ENCODE measurements around the gene HEATR3.

HEATR3 gene

DNA sequence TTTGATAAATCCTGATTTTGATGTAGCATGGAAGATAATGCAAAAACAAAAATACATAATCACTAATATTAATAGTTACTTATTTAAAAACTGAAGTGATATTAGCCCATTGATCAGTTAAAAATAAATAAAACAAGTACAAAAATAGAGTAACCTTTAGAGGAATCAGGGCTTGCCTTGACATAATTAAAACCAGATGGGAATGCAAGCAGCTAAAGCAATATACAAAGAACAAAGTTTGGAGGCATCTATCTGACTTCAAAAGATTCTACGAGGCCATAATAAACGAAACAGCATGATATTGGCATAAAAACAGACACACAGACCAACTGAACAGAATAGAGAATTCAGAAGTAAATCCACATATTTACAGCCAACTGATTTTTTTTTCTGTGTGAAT is 15.0 kb upstream of the HEATR3 start:
- DNase-seq (ENCODE audit: low read depth): no peak
- TF ChIP-seq CTCF (IDR thresholded peaks at IDR 0.05; ENCODE audit: low read depth, low read length, missing control alignments): no peak
- no peak overlapping the region for H3K4me3 ChIP-seq (ENCODE audit: low read depth, low read length)

GRCh38 chr16:50056226-50056625 is 9.5 kb upstream of the HEATR3 start:
- H3K4me3 ChIP-seq (ENCODE audit: low read depth, low read length): no peak overlapping the region
- TF ChIP-seq CTCF (IDR thresholded peaks at IDR 0.05; ENCODE audit: low read depth, low read length, missing control alignments): no peak
- no peak for DNase-seq (ENCODE audit: low read depth)

GRCh38 chr16:50058091-50058771 is 7.5 kb upstream of the HEATR3 start:
- TF ChIP-seq CTCF (IDR thresholded peaks at IDR 0.05; ENCODE audit: low read depth, low read length, missing control alignments): no peak
- no peak for DNase-seq (ENCODE audit: low read depth)
- H3K4me3 ChIP-seq (ENCODE audit: low read depth, low read length): no peak overlapping the region

DNA sequence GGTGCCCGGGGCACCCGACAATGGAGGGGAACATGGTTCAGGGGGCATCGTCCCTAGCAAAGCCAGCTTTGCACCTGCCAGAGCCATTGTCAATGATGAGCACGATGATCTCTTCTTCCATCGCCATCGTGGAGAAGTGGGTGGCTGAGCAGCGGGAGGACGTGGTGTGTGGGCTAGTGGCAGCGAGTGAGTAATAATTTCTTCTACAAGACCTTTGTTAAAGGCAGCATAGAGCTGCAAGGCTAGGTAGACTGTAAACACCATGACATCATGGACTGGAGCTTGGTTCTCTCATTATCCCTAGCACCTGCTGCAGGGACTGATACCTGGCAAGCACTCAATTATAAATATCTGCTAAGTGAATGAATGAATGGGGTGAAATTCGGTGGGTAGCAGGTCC is 6.7 kb upstream of the HEATR3 start:
- no peak for TF ChIP-seq CTCF (IDR thresholded peaks at IDR 0.05; ENCODE audit: low read depth, low read length, missing control alignments)
- no peak overlapping the region for H3K4me3 ChIP-seq (ENCODE audit: low read depth, low read length)
- no peak for DNase-seq (ENCODE audit: low read depth)

- TF ChIP-seq CTCF (IDR thresholded peaks at IDR 0.05; ENCODE audit: low read depth, low read length, missing control alignments): no peak
- DNase-seq (ENCODE audit: low read depth): no peak
- H3K4me3 ChIP-seq (ENCODE audit: low read depth, low read length): no peak overlapping the region
These were observed 6.1 kb upstream of the HEATR3 start for GRCh38 chr16:50059669-50060068.

DNA sequence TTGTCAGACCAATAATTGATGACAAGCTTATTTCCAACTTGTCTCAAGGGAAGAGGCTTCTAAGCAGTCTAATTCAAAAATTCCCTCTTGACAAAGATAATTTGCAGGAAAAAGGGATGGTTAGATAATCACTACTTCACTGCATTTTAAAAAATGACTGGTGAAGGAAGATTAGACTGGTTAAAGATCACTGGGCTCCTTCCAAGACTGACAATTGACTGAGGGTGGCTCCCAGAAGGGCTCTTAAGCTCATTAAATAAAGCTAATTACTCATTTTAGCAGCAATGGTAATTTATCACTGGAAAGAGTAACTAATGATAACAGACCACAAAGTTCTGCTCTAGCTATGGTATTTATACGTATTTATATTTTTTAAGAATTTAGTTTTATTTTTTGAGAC is 4.4 kb upstream of the HEATR3 start:
- no peak overlapping the region for H3K4me3 ChIP-seq (ENCODE audit: low read depth, low read length)
- no peak for DNase-seq (ENCODE audit: low read depth)
- no peak for TF ChIP-seq CTCF (IDR thresholded peaks at IDR 0.05; ENCODE audit: low read depth, low read length, missing control alignments)

DNA sequence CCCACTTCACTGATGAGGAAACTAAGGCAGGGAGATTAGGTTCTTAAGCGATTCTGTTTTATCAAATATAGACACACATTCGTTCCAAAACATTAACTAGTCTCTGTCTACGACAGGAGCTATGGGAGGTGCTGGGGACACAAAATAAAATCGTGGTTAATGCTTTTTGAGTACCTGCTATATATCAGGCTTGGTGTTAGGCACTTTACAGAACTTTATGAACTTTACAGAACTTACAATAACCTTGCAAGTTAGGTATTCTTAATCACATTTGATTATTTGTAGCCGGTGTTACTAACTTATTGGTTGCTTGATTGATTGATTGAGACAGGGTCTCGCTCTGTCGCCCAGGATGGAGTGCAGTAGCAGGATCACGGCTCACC is 538 bp upstream of the HEATR3 start:
- TF ChIP-seq CTCF (IDR thresholded peaks at IDR 0.05; ENCODE audit: low read depth, low read length, missing control alignments): no peak
- peak overlapping the region; percentile 43 for H3K4me3 ChIP-seq (ENCODE audit: low read depth, low read length)
- no peak for DNase-seq (ENCODE audit: low read depth)
